Stomach (tissue), 9 donors: Measurements from ENCODE around the gene SLC1A1. TPM values are rescaled to one million over a fixed set of nuclear protein-coding genes. Genes with fewer than 3 reads are reported as not detected.

Source experiments
- DNase-seq, 2 donors: peaks; one replicate each; pipeline versions ENCODE4 v3.0.0 to v3.0.0-alpha.2; 2013 to 2019
- H3K27ac ChIP-seq, 5 donors: fragments of 200-600 bp in 4 of 5; sonication (generic) in 4 of 5; one replicate each; pipeline ENCODE4 v1.5.1; 2013 to 2019; ENCODE audit warnings: mild to moderate bottlenecking in 1 of 5, moderate library complexity in 1 of 5
- H3K27me3 ChIP-seq, 3 donors: fragments of 200-600 bp; sonication (generic); one replicate each; pipeline ENCODE4 v1.5.1; 2017 to 2019; ENCODE audit warnings: mixed run types in 1 of 3
- H3K36me3 ChIP-seq, 4 donors: fragments of 200-600 bp; sonication (generic); 1 replicate in 3 of 4; 2 replicates in 1 of 4; pipeline ENCODE4 v1.5.1; 2016 to 2019
- H3K4me1 ChIP-seq, 4 donors: fragments of 200-600 bp; sonication (generic); one replicate each; pipeline ENCODE4 v1.5.1; 2016 to 2019
- H3K4me3 ChIP-seq, 4 donors: fragments of 200-600 bp; sonication (generic) in 3 of 4; one replicate each; pipeline ENCODE4 v1.5.1; 2016 to 2019; ENCODE audit warnings: mild to moderate bottlenecking in 1 of 4
- H3K9me3 ChIP-seq, 4 donors: fragments of 200-600 bp; sonication (generic); one replicate each; pipeline ENCODE4 v1.5.1; 2016 to 2019
- CTCF ChIP-seq, 7 experiments: fragments of 450-650 bp in 4 of 7; fragments of 200-600 bp in 3 of 7; sonication (generic) in 3 of 7; IDR thresholded peaks; one replicate each; pipeline ENCODE4 v1.5.1; 2016 to 2019; ENCODE audit warnings: antibody characterized with exemption in 7 of 7, control low read depth in 2 of 7, mild to moderate bottlenecking in 1 of 7
- EP300 ChIP-seq: sonication (generic); formaldehyde crosslinking; IDR thresholded peaks from one replicate; pipeline ENCODE4 v1.6.1; 2017; ENCODE audit warnings: antibody characterized with exemption
- POLR2A ChIP-seq, 4 donors: fragments of 450-650 bp; IDR thresholded peaks; one replicate each; pipeline ENCODE4 v1.6.1; 2016; ENCODE audit warnings: antibody characterized with exemption in 4 of 4, control low read depth in 2 of 4, mild to moderate bottlenecking in 1 of 4, moderate library complexity in 1 of 4
- POLR2AphosphoS5 ChIP-seq, 3 donors: sonication (generic); formaldehyde crosslinking; IDR thresholded peaks; one replicate each; pipeline ENCODE4 v1.6.1; 2016; ENCODE audit warnings: antibody characterized with exemption in 3 of 3
- WGBS, 5 donors: extraction: QIAGEN DNeasy Blood & Tissue Kit in 3 of 5; methylation state at CpG; one replicate each; pipeline versions ENCODE4 v1.1.5 to v1.1.7; 2013 to 2018; 5-methylcytosine and 5-hydroxymethylcytosine counted together
- intact Hi-C: fragments of 100-400 bp; cut with DNase I; formaldehyde crosslinking; loops from one replicate; pipeline ENCODE4 v1.15.1; 2023; ENCODE audit warnings: low total_unique reads
- polyA plus RNA-seq, 3 donors: library from polyadenylated mRNA; stranded (reverse); fragments of 200-250 nt; gene quantifications; one replicate each; pipeline ENCODE4 v1.2.3, GENCODE V29; 2013
- total RNA-seq, 5 donors: library from RNA; depleted of rRNA; stranded (reverse); fragments of >200 nt; gene quantifications; one replicate each; pipeline versions ENCODE4 v1.1.0 to v1.2.3, GENCODE V29; 2014 to 2016
- donor health status: healthy with polysubstance abuse.
- donor health status: Bipolar disorder and iron deficiency.
- donor health status: healthy.

The SLC1A1 gene
- total and polyA plus RNA-seq, 8 donors, result 0.58 to 13.3 (median 2.7) TPM; not detected in 1

- H3K27ac ChIP-seq, result no peak overlapping the region
Measured at GRCh38 chr9:4573176-4573575, 82.9 kb downstream of the SLC1A1 start.

GRCh38 chr9:4573634-4574389 is 83.5 kb downstream of the SLC1A1 start:
- Histone ChIP-seq H3K4me3 (no peak overlapping the region), H3K27ac (no peak overlapping the region), H3K36me3 (peaks cover 0 to 26% (median 16%) of the 10 kb centered on the region in 4 donors), H3K27me3 (no peaks in the 10 kb centered on the region), H3K9me3 (no peaks in the 10 kb centered on the region), H3K4me1 (peaks cover 0 to 6% (median 0%) of the 10 kb centered on the region in 4 donors)
- TF ChIP-seq POLR2AphosphoS5 (IDR thresholded peaks at IDR 0.05), result no peak
- no peak for TF ChIP-seq POLR2A (IDR thresholded peaks at IDR 0.05)
- TF ChIP-seq EP300, result no peak
- no peak for TF ChIP-seq CTCF (IDR thresholded peaks at IDR 0.05)
- no peak for DNase-seq
- WGBS, 5 donors, result 82 to 90% (median 85%) methylated on average over 5 of the region's 5 CpGs
- intact Hi-C loops, result no loop called here

More at GRCh38 chr9:4573176-4573575, 82.9 kb downstream of the SLC1A1 start:
- TF ChIP-seq EP300, result no peak
- TF ChIP-seq POLR2AphosphoS5 (IDR thresholded peaks at IDR 0.05), result no peak
- DNase-seq, result no peak
- Histone ChIP-seq H3K4me3 (no peak overlapping the region), H3K27me3 (no peaks in the 10 kb centered on the region), H3K36me3 (peaks cover 0 to 26% (median 16%) of the 10 kb centered on the region in 4 donors), H3K9me3 (no peaks in the 10 kb centered on the region), H3K4me1 (peaks cover 0 to 6% (median 0%) of the 10 kb centered on the region in 4 donors)
- intact Hi-C loops, result no loop called here
- WGBS, 5 donors, result 80 to 97% (median 83%) methylated on average over 4 of the region's 4 CpGs

GRCh38 chr9:4574657-4575243 is 84.5 kb downstream of the SLC1A1 start:
- no peak for DNase-seq
- no peak for TF ChIP-seq POLR2A (IDR thresholded peaks at IDR 0.05)
- no peak for TF ChIP-seq EP300
- no peak for TF ChIP-seq CTCF (IDR thresholded peaks at IDR 0.05)
- no peak for TF ChIP-seq POLR2AphosphoS5 (IDR thresholded peaks at IDR 0.05)
- intact Hi-C loops, result no loop called here
- no peak overlapping the region for H3K27ac ChIP-seq
- WGBS, 5 donors, result 90 to 95% (median 91%) methylated on average over 7 of the region's 7 CpGs
- no peaks in the 10 kb centered on the region for H3K9me3 ChIP-seq
- peaks cover 0 to 26% (median 16%) of the 10 kb centered on the region in 4 donors for H3K36me3 ChIP-seq
- no peaks in the 10 kb centered on the region for H3K27me3 ChIP-seq
- H3K4me1 ChIP-seq, result no peaks in the 10 kb centered on the region
- no peak overlapping the region for H3K4me3 ChIP-seq

GRCh38 chr9:4575997-4576396 is 85.7 kb downstream of the SLC1A1 start:
- Histone ChIP-seq H3K36me3 (peaks cover 0 to 26% (median 16%) of the 10 kb centered on the region in 4 donors), H3K4me1 (no peaks in the 10 kb centered on the region), H3K9me3 (no peaks in the 10 kb centered on the region), H3K27ac (no peak overlapping the region), H3K4me3 (no peak overlapping the region), H3K27me3 (no peaks in the 10 kb centered on the region)
- no peak for DNase-seq
- intact Hi-C loops, result no loop called here
- WGBS, 5 donors, result 85 to 89% (median 87%) methylated on average over 8 of the region's 8 CpGs
- TF ChIP-seq POLR2AphosphoS5 (IDR thresholded peaks at IDR 0.05) (no peak), POLR2A (IDR thresholded peaks at IDR 0.05) (no peak), EP300 (no peak), CTCF (IDR thresholded peaks at IDR 0.05) (no peak)
